HG03097 (cell line): ENCODE measurements around the gene FSD1.
"Not testable (repeated sequence)": the region's sequence is repeated elsewhere in the genome, so short reads cannot be mapped to it uniquely, and the experiment has no call there.

Experiments used
- ATAC-seq: cut with Tn5 transposase; IDR thresholded peaks from one replicate; pipeline ENCODE4 v1.9.1; 2021; ENCODE audit not compliant: unreplicated experiment, low FRiP score

FSD1 gene

GRCh38 chr19:4284176-4284958 is 20.0 kb upstream of the FSD1 start:
- no peak for ATAC-seq

GRCh38 chr19:4284974-4285373 is 19.4 kb upstream of the FSD1 start:
- ATAC-seq: no peak

- not testable (repeated sequence) for ATAC-seq
Observed at GRCh38 chr19:4286141-4286540, 18.3 kb upstream of the FSD1 start.

- no peak for ATAC-seq
Observed at GRCh38 chr19:4288091-4288777, 16.2 kb upstream of the FSD1 start.

GRCh38 chr19:4291184-4291732 is 13.1 kb upstream of the FSD1 start:
- no peak for ATAC-seq

GRCh38 chr19:4292515-4292914 is 11.9 kb upstream of the FSD1 start:
- no peak for ATAC-seq

- no peak for ATAC-seq
Observed at GRCh38 chr19:4294389-4294788, 10.0 kb upstream of the FSD1 start.

- ATAC-seq: no peak
Observed at GRCh38 chr19:4295972-4296771, 8.2 kb upstream of the FSD1 start.

- ATAC-seq: no peak
Observed at GRCh38 chr19:4297901-4298809, 6.2 kb upstream of the FSD1 start.

GRCh38 chr19:4298810-4299550 is 5.4 kb upstream of the FSD1 start:
- ATAC-seq: no peak

GRCh38 chr19:4300589-4300988 is 3.8 kb upstream of the FSD1 start:
- ATAC-seq: no peak

- no peak for ATAC-seq
Observed at GRCh38 chr19:4301590-4302242, 2.7 kb upstream of the FSD1 start.

- no peak for ATAC-seq
Observed at GRCh38 chr19:4302243-4302640, 2.2 kb upstream of the FSD1 start, which contains the start of gene TMIGD2. Gene TMIGD2, minus strand, starts transcription at chr19:4302389. Its CDS starts 4 bp downstream, at chr19:4302385.

- ATAC-seq: no peak
Observed at GRCh38 chr19:4303819-4304537, 420 bp upstream of the FSD1 start.

- ATAC-seq: no peak
Observed at GRCh38 chr19:4305257-4305612, 837 bp downstream of the FSD1 start.

- ATAC-seq: no peak
Observed at GRCh38 chr19:4305659-4306058, 1.3 kb downstream of the FSD1 start.

GRCh38 chr19:4310247-4311121 is 6.1 kb downstream of the FSD1 start:
- ATAC-seq: no peak
